K562 (cell line): ENCODE results near the gene SLC1A4. TPM values are rescaled to one million over a fixed set of nuclear protein-coding genes. Genes with fewer than 3 reads are reported as not detected.

Experiments used
- CBFA2T3 ChIP-seq: fragments of 450-650 bp; IDR thresholded peaks from 2 replicates; pipeline ENCODE4 v1.6.1; 2017
- ELF1 ChIP-seq: fragments of 200-800 bp; sonication (Bioruptor generic); IDR thresholded peaks from 2 replicates; pipeline ENCODE4 v1.6.1; 2016; ENCODE audit warnings: missing genetic modification characterization, missing compliant biosample characterization
- GTF2E2 ChIP-seq: fragments of 200-800 bp; sonication (Bioruptor generic); IDR thresholded peaks from 2 replicates; pipeline ENCODE4 v1.6.1; 2016; ENCODE audit warnings: missing genetic modification characterization, missing compliant biosample characterization
- HDAC6 ChIP-seq: IDR thresholded peaks from 2 replicates; pipeline ENCODE4 v1.6.1; 2012; ENCODE audit warnings: low read depth, mild to moderate bottlenecking, control low read depth, inconsistent platforms, low read length, moderate library complexity
- KDM1A ChIP-seq, 2 experiments: fragments of 450-650 bp; IDR thresholded peaks; 2 replicates each; pipeline ENCODE4 v1.6.1; 2016; ENCODE audit warnings: mild to moderate bottlenecking in 2 of 2
- MAFK ChIP-seq: IDR thresholded peaks from 2 replicates; pipeline ENCODE4 v1.6.1; 2011; ENCODE audit warnings: low read length, improper control_type of control experiment
- NELFE ChIP-seq: IDR thresholded peaks from 2 replicates; pipeline ENCODE4 v1.6.1; 2011; ENCODE audit warnings: mild to moderate bottlenecking; ENCODE audit not compliant: insufficient read depth, insufficient read length
- POLR3G ChIP-seq: IDR thresholded peaks from 2 replicates; pipeline ENCODE4 v1.6.1; 2011; ENCODE audit not compliant: insufficient read length, insufficient replicate concordance; ENCODE audit errors: extremely low read depth
- PRPF4 ChIP-seq: fragments of 200-400 bp; formaldehyde crosslinking; IDR thresholded peaks from one replicate; pipeline ENCODE4 v1.6.1; 2017; ENCODE audit warnings: low read length, low read depth, mild to moderate bottlenecking; ENCODE audit not compliant: insufficient read depth, poor library complexity, severe bottlenecking
- STAT5A ChIP-seq: IDR thresholded peaks from 2 replicates; pipeline ENCODE4 v1.6.1; 2012; ENCODE audit warnings: low read length, inconsistent platforms, borderline replicate concordance
- TCF7 ChIP-seq: sonication (generic); IDR thresholded peaks from 2 replicates; pipeline ENCODE4 v1.6.1; 2016; ENCODE audit warnings: antibody characterized with exemption, borderline replicate concordance
- YY1 ChIP-seq, 3 experiments: IDR thresholded peaks; 2 replicates each; pipeline ENCODE4 v1.6.1; 2011; ENCODE audit warnings: low read length in 2 of 3, mild to moderate bottlenecking in 2 of 3, moderate library complexity in 2 of 3, borderline replicate concordance in 1 of 3, control low read depth in 1 of 3, low read depth in 1 of 3; ENCODE audit not compliant: insufficient read depth in 3 of 3, insufficient replicate concordance in 2 of 3, control insufficient read depth in 1 of 3, insufficient read length in 1 of 3; ENCODE audit errors: extremely low read depth in 1 of 3
- ZEB2 ChIP-seq: fragments of 450-650 bp; IDR thresholded peaks from 2 replicates; pipeline ENCODE4 v1.6.1; 2016
- ZNF717 ChIP-seq: fragments of 250-450 bp; sonication (Bioruptor Pico); IDR thresholded peaks from 2 replicates; pipeline ENCODE4 v1.5.0; 2021
- polyA plus RNA-seq, 8 experiments: library from polyadenylated mRNA; depleted of rRNA in 4 of 8; stranded (reverse) in 5 of 8; unstranded in 3 of 8; fragments of >200 nt; fragmentation: Nextera tagmentation in 2 of 8; fragmentation: Illumina TruSeq in 1 of 8; extraction: Ambion mirVana in 2 of 8; extraction: Trizol in 1 of 8; gene quantifications; 2 replicates each; pipeline versions ENCODE4 v1.2.1 to v1.2.3, GENCODE V29; 2011 to 2014; ENCODE audit warnings: inconsistent platforms in 1 of 8, missing spikeins in 1 of 8
- total RNA-seq, 7 experiments: library from RNA; depleted of rRNA in 6 of 7; stranded (reverse); fragments of >200 nt in 6 of 7; fragmentation: Illumina TruSeq in 2 of 7; extraction: Trizol in 2 of 7; gene quantifications; 2 replicates each; pipeline versions ENCODE4 v1.2.1 to v1.2.3, GENCODE V29; 2011 to 2021; ENCODE audit warnings: low replicate concordance in 1 of 7
- TF ChIP-seq, protein P1 (sequence below): fragments of 250-450 bp; sonication (Bioruptor Pico); IDR thresholded peaks from 2 replicates; pipeline ENCODE4 v1.8.0; 2022; ENCODE audit warnings: moderate library complexity, mild to moderate bottlenecking, inconsistent platforms
- TF ChIP-seq, protein P2 (sequence below), 2 experiments: fragments of 450-650 bp in 1 of 2; sonication (generic) in 1 of 2; formaldehyde crosslinking in 1 of 2; IDR thresholded peaks; 2 replicates each; pipeline versions ENCODE4 v1.7.1 to v1.9.0; 2016 to 2022; ENCODE audit warnings: inconsistent platforms in 1 of 2, mild to moderate bottlenecking in 1 of 2, missing genetic modification reagents in 1 of 2

Gene SLC1A4
- total and polyA plus RNA-seq, 9 of the 15 experiments (the other 6 are each of a cell fraction or from before 2014, with no cell fraction given), result 4.4 to 24.0 (median 10.9) TPM

- TF ChIP-seq STAT5A (no peak), KDM1A (IDR thresholded peaks at IDR 0.05) (0 out of 4 replicates have a peak, but pooled peaks of 1 of the 2 experiments have one; percentile 23), ZEB2 (no peak), PRPF4 (no peak), TCF7 (no peak), GTF2E2 (tag) (no peak), ZNF717 (CRISPR knock-in tag) (no peak), POLR3G (no peak), MAFK (peak; percentile 45; the same call in 1 of the 2 replicates), HDAC6 (no peak), YY1 (IDR thresholded peaks at IDR 0.05; ENCODE audit: borderline replicate concordance in 1 of 3, control insufficient read depth in 1 of 3, extremely low read depth in 1 of 3, insufficient read depth in 3 of 3, insufficient read length in 1 of 3, insufficient replicate concordance in 2 of 3, low read depth in 1 of 3, low read length in 2 of 3) (peak in 1 of 3 experiments; percentile 44), ELF1 (no peak), CBFA2T3 (peak; percentile 63), NELFE (no peak)
- TF ChIP-seq, protein P1, sequence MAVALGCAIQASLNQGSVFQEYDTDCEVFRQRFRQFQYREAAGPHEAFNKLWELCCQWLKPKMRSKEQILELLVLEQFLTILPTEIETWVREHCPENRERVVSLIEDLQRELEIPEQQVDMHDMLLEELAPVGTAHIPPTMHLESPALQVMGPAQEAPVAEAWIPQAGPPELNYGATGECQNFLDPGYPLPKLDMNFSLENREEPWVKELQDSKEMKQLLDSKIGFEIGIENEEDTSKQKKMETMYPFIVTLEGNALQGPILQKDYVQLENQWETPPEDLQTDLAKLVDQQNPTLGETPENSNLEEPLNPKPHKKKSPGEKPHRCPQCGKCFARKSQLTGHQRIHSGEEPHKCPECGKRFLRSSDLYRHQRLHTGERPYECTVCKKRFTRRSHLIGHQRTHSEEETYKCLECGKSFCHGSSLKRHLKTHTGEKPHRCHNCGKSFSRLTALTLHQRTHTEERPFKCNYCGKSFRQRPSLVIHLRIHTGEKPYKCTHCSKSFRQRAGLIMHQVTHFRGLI (CRISPR knock-in tag), result no peak
- TF ChIP-seq, protein P2, sequence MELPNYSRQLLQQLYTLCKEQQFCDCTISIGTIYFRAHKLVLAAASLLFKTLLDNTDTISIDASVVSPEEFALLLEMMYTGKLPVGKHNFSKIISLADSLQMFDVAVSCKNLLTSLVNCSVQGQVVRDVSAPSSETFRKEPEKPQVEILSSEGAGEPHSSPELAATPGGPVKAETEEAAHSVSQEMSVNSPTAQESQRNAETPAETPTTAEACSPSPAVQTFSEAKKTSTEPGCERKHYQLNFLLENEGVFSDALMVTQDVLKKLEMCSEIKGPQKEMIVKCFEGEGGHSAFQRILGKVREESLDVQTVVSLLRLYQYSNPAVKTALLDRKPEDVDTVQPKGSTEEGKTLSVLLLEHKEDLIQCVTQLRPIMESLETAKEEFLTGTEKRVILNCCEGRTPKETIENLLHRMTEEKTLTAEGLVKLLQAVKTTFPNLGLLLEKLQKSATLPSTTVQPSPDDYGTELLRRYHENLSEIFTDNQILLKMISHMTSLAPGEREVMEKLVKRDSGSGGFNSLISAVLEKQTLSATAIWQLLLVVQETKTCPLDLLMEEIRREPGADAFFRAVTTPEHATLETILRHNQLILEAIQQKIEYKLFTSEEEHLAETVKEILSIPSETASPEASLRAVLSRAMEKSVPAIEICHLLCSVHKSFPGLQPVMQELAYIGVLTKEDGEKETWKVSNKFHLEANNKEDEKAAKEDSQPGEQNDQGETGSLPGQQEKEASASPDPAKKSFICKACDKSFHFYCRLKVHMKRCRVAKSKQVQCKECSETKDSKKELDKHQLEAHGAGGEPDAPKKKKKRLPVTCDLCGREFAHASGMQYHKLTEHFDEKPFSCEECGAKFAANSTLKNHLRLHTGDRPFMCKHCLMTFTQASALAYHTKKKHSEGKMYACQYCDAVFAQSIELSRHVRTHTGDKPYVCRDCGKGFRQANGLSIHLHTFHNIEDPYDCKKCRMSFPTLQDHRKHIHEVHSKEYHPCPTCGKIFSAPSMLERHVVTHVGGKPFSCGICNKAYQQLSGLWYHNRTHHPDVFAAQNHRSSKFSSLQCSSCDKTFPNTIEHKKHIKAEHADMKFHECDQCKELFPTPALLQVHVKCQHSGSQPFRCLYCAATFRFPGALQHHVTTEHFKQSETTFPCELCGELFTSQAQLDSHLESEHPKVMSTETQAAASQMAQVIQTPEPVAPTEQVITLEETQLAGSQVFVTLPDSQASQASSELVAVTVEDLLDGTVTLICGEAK (IDR thresholded peaks at IDR 0.05), result no peak
- TF ChIP-seq, protein P2 (CRISPR knock-in tag; IDR thresholded peaks at IDR 0.05), result no peak
These were observed 73.9 kb downstream of the SLC1A4 start (continued) for GRCh38 chr2:65062843-65063825.
